Loucy (cell line): Measurements from ENCODE around the gene NECTIN4.

ENCODE experiments used
- EZH2phosphoT487 ChIP-seq: fragments of 200-600 bp; IDR thresholded peaks from 2 replicates; pipeline ENCODE4 v1.6.1; 2018; ENCODE audit warnings: antibody characterized with exemption, mild to moderate bottlenecking, moderate library complexity, borderline replicate concordance
- TF ChIP-seq, protein P1 (sequence below): fragments of 200-600 bp; sonication (generic); conservative IDR thresholded peaks from 2 replicates; pipeline ENCODE4 v1.5.1; 2014; ENCODE audit warnings: mild to moderate bottlenecking, antibody characterized with exemption, low read length

DNA sequence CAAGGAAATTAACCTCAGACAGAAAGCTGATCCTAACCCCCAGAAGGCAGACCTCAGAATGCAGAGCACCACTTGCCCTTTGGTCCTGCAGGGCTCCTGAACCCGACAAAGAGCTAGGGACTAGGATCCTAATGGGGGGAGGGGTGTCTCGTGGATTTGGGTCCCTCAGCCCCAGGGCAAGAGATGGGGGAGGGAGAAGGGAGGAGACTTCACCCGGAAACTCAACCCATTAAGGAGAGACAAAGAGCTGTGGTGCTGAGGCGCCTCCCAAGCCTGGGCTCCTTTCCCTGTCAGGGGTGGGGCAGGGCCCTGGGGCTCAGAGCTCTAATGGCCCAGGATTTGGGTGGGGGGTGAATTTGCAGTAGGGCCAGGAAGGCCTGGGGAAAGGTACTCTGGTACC, 2.9 kb downstream of the NECTIN4 start:
- no peak for TF ChIP-seq EZH2phosphoT487
- TF ChIP-seq, protein P1, sequence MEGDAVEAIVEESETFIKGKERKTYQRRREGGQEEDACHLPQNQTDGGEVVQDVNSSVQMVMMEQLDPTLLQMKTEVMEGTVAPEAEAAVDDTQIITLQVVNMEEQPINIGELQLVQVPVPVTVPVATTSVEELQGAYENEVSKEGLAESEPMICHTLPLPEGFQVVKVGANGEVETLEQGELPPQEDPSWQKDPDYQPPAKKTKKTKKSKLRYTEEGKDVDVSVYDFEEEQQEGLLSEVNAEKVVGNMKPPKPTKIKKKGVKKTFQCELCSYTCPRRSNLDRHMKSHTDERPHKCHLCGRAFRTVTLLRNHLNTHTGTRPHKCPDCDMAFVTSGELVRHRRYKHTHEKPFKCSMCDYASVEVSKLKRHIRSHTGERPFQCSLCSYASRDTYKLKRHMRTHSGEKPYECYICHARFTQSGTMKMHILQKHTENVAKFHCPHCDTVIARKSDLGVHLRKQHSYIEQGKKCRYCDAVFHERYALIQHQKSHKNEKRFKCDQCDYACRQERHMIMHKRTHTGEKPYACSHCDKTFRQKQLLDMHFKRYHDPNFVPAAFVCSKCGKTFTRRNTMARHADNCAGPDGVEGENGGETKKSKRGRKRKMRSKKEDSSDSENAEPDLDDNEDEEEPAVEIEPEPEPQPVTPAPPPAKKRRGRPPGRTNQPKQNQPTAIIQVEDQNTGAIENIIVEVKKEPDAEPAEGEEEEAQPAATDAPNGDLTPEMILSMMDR = no peak
